Omental fat pad (tissue), 4 donors: ENCODE data around the gene ZNF331. TPM values are rescaled to one million over a fixed set of nuclear protein-coding genes. Genes with fewer than 3 reads are reported as not detected.

Experiments
- ATAC-seq: fragments of 150-250 bp; one replicate; pipeline ENCODE4 v1.9.1; 2016; ENCODE audit warnings: mild to moderate bottlenecking, moderate library complexity; ENCODE audit not compliant: low FRiP score
- DNase-seq: peaks from one replicate; pipeline ENCODE4 v3.0.0-alpha.2; 2019; ENCODE audit warnings: low spot score
- total RNA-seq, 4 donors: library from RNA; depleted of rRNA; stranded (reverse); fragments of >200 nt; gene quantifications; one replicate each; pipeline ENCODE4 v1.1.0, GENCODE V29; 2016
- TF ChIP-seq, protein P1 (sequence below), 3 donors: fragments of 450-650 bp; IDR thresholded peaks; one replicate each; pipeline ENCODE4 v1.5.1; 2016 to 2017; ENCODE audit warnings: antibody characterized with exemption in 3 of 3, mild to moderate bottlenecking in 3 of 3, moderate library complexity in 2 of 3

The ZNF331 gene
- total RNA-seq, 4 donors from 2014 or later = 29.9 to 415 (median 55.0) TPM

DNA sequence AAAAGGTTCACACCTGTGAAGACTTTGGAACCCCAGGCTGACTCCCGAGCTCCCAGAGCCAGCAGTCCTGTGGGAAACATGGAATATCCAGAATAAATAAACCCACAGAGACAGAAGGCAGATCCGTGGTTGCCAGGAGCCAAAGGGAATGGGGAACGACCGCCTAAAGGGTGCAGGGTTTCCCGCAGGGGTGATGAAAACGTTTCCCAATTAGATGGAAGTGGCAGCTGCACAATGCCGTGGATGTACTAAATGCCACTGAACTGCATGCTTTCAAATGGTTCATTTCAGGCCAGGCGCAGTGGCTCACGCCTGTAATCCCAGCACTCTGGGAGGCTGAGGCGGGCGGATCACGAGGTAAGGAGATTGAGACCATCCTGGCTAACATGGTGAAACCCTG, 70.4 kb downstream of the ZNF331 start:
- TF ChIP-seq, protein P1, sequence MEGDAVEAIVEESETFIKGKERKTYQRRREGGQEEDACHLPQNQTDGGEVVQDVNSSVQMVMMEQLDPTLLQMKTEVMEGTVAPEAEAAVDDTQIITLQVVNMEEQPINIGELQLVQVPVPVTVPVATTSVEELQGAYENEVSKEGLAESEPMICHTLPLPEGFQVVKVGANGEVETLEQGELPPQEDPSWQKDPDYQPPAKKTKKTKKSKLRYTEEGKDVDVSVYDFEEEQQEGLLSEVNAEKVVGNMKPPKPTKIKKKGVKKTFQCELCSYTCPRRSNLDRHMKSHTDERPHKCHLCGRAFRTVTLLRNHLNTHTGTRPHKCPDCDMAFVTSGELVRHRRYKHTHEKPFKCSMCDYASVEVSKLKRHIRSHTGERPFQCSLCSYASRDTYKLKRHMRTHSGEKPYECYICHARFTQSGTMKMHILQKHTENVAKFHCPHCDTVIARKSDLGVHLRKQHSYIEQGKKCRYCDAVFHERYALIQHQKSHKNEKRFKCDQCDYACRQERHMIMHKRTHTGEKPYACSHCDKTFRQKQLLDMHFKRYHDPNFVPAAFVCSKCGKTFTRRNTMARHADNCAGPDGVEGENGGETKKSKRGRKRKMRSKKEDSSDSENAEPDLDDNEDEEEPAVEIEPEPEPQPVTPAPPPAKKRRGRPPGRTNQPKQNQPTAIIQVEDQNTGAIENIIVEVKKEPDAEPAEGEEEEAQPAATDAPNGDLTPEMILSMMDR (IDR thresholded peaks at IDR 0.05) = no peak
- ATAC-seq (no peak), DNase-seq (no peak)

DNA sequence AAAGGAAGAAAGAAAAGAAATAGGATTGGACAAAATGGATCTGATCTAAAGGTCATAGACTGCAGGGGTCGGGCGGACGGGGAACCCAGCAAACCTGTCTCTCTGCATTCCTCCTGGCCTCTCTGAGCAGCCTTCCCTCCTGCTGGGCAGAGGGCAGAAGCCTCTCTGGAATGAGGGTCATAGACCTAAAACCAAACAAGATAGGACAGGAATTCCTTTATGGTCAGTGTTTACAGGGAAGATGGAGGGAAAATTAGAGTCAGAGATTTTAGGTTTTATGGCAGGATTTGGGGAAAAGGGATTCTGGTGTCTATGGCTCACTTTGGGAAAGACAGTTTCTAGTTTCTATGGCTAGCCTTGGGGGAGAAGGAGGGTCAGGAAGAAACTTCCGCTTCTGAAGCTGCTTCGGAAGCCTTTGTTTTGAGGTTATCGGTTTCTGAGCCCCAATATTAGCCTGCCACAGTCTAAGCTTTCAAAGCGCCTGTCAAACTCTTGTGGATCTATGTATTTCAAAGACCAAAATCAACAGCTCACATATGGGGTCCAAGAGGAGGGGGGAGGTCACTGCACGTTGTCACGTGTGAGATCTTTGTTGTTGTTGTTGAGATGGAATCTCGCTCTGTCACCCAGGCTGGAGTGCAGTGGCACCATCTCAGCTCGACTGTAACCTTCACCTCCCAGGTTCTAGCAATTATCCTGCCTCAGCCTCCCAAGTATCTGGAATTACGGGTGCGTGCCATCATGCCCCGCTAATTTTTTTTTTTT, 75.0 kb downstream of the ZNF331 start:
- no peak for ATAC-seq
- TF ChIP-seq, protein P1 (IDR thresholded peaks at IDR 0.05) = no peak
- DNase-seq = no peak

DNA sequence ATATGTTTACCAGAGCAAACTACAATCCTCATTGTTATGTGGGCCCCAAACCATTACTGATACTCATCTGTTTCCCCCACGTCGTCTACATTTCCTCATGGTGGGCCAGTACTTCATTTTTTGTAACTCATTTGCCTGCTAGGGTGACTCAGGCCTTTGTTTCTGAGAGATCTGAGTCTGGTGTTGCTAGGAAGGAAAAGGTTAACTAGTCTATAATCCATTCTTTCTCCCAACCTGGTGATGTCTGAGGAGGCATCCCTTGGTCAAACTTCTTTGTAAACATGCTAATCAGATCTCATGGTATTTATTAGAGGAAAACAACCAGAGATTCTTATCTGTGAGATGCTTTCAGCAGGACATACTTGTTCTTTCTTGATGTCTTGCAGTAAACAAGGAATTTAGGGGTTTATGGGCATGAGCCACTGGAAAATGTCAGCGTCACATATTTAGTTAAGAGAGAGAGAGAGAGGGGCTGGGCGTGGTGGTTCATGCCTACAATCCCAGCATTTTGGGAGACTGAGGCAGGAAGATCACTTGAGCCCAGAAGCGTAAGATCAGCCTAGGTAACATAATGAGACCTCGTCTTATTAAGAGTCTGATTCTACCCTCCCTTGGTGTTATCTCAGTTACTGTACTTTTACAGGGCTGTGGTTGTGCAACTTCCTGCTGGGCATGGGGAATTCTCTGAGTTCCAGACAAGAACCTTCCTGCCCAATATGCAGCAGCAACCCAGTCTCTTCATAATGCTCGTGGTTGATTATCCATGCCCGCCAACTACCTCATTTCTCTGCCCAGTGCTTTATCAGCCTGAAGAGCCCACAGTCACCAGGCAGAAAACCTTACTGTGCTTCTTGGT, 84.2 kb downstream of the ZNF331 start:
- DNase-seq = no peak
- TF ChIP-seq, protein P1 (IDR thresholded peaks at IDR 0.05) = no peak
- no peak for ATAC-seq

DNA sequence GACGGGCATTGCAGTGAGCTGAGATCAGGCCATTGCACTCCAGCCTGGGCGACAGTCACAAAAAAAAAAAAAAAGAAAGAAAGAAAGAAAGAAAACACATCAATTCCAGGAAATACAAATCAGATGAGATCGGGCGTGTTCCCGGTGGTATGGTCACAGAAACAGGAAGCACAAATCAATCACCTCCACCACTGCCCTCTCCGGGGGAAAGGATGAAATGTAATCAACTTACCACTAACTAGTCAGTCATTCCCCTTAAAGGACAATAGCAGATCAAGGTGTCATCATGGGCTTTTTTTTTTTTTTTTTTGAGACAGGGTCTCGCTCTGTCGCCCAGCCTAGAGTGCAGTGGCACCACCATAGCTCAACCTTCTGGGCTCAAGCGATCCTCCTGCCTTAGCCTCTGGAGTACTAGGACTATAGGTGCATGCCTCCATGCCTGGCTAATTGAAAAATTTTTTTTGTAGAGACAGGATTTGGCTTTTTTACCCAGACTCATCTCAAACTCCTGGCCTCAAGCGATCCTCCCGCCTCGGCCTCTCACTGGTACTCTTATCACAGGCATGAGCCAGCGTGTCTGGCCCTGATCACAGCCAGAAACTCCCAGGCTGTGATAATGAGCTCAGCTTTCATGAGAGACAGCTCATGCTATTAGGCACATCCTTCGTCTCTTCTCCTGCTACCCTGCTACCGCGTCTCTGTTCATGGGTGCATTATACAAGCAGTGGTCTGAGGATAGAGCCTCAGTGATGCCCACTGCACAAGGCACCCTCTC, 87.0 kb downstream of the ZNF331 start:
- TF ChIP-seq, protein P1 (IDR thresholded peaks at IDR 0.05) = no peak
- ATAC-seq (no peak), DNase-seq (no peak)

DNA sequence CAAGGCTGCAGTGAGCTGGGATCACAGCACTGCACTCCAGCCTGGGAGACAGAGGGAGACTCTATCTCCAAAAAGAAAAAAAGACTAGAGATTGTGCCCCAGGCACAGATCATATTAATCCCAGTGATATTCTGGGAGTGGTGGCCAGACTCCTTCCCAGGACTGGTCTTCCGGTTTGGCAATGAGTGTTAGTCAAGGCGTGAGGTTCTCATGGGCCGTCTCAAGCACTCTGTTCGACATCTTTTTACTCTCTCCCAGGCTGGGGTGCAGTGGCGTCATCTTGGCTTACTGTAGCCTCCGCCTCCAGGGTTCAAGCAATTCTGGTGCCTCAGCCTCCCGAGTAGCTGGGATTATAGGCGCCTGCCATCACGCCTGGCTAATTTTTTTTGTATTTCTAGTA, 88.5 kb downstream of the ZNF331 start:
- ATAC-seq (no peak), DNase-seq (no peak)
- TF ChIP-seq, protein P1 (IDR thresholded peaks at IDR 0.05) = no peak

DNA sequence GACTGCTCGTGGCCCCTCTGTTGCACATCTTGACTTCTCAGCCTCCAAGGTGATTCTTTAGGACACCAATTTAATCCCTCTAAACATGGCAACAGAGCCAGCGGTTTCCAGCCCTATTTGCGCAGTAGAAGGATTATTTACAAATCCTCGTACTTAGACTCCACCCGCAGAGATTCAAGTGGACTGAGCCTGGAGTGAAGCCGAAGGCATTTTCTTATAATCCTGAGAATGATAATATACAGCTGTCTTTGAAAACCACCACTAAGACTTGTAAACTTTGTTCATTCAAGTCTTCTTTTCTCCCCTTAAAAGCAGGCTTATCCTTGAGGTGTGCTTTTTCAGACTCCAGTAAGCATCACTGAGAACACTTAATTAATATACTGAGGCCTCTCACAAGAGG, 89.0 kb downstream of the ZNF331 start:
- ATAC-seq (no peak), DNase-seq (no peak)
- TF ChIP-seq, protein P1 (IDR thresholded peaks at IDR 0.05) = no peak

Other genes with a start within 250 kb of the ZNF331 start
- gene ZNF845, start 204.4 kb upstream of the ZNF331 start, total RNA-seq = 1 to 10 TPM; 4.8 to 8.4 (median 5.6) TPM
- 10 to 100 TPM in 1 of 4 donors, 1 to 10 TPM in 3; 3.7 to 13.3 (median 7.6) TPM for gene ZNF525, start 172.4 kb upstream of the ZNF331 start, total RNA-seq
- gene ZNF765, start 143.0 kb upstream of the ZNF331 start, total RNA-seq = 10 to 100 TPM in 2 of 4 donors, 1 to 10 TPM in 2; 8.5 to 19.4 (median 9.6) TPM
- 10 to 100 TPM; 10.4 to 16.8 (median 14.2) TPM for gene ZNF761, start 106.2 kb upstream of the ZNF331 start, total RNA-seq
- 10 to 100 TPM in 1 of 4 donors, 1 to 10 TPM in 3; 2.5 to 11.0 (median 2.9) TPM for gene ZNF813, start 70.4 kb upstream of the ZNF331 start, total RNA-seq
- gene DPRX, start 93.9 kb downstream of the ZNF331 start, total RNA-seq = not detected